HEK293 (cell line): ENCODE data around the gene APRT.

ENCODE experiments used
- BCL6B ChIP-seq: fragments of 450-650 bp; formaldehyde crosslinking; IDR thresholded peaks from 2 replicates; pipeline ENCODE4 v1.5.1; 2017; ENCODE audit warnings: missing biosample characterization, missing genetic modification characterization
- GLIS1 ChIP-seq: fragments of 450-650 bp; formaldehyde crosslinking; IDR thresholded peaks from 2 replicates; pipeline ENCODE4 v1.5.1; 2016; ENCODE audit warnings: missing biosample characterization, missing genetic modification characterization
- KLF7 ChIP-seq: fragments of 450-650 bp; formaldehyde crosslinking; IDR thresholded peaks from 2 replicates; pipeline ENCODE4 v1.5.1; 2016; ENCODE audit warnings: missing biosample characterization, missing genetic modification characterization, borderline replicate concordance
- PATZ1 ChIP-seq: fragments of 450-650 bp; formaldehyde crosslinking; IDR thresholded peaks from 2 replicates; pipeline ENCODE4 v1.5.1; 2016; ENCODE audit warnings: missing biosample characterization, missing genetic modification characterization
- SP3 ChIP-seq: fragments of 450-650 bp; formaldehyde crosslinking; IDR thresholded peaks from 2 replicates; pipeline ENCODE4 v1.5.1; 2016; ENCODE audit warnings: missing biosample characterization, missing genetic modification characterization
- WT1 ChIP-seq: fragments of 450-650 bp; formaldehyde crosslinking; IDR thresholded peaks from 2 replicates; pipeline ENCODE4 v1.5.1; 2016; ENCODE audit warnings: missing biosample characterization, missing genetic modification characterization
- ZBTB44 ChIP-seq: fragments of 450-650 bp; IDR thresholded peaks from 2 replicates; pipeline ENCODE4 v1.5.1; 2018; ENCODE audit warnings: missing biosample characterization, mild to moderate bottlenecking, missing genetic modification characterization
- ZBTB6 ChIP-seq: fragments of 450-650 bp; formaldehyde crosslinking; IDR thresholded peaks from 2 replicates; pipeline ENCODE4 v1.5.1; 2017; ENCODE audit warnings: missing biosample characterization, missing genetic modification characterization
- ZNF138 ChIP-seq: fragments of 450-650 bp; formaldehyde crosslinking; IDR thresholded peaks from 2 replicates; pipeline ENCODE4 v1.5.1; 2016; ENCODE audit warnings: missing biosample characterization, missing genetic modification characterization, borderline replicate concordance
- ZNF37A ChIP-seq: fragments of 450-650 bp; IDR thresholded peaks from 2 replicates; pipeline ENCODE4 v1.5.1; 2018; ENCODE audit warnings: missing biosample characterization, missing genetic modification characterization
- ZNF423 ChIP-seq: fragments of 450-650 bp; formaldehyde crosslinking; IDR thresholded peaks from 2 replicates; pipeline ENCODE4 v1.5.1; 2016; ENCODE audit warnings: missing biosample characterization, missing genetic modification characterization
- ZNF449 ChIP-seq: fragments of 450-650 bp; formaldehyde crosslinking; IDR thresholded peaks from 2 replicates; pipeline ENCODE4 v1.5.1; 2017; ENCODE audit warnings: missing biosample characterization, mild to moderate bottlenecking, missing genetic modification characterization, moderate library complexity
- ZNF488 ChIP-seq: fragments of 450-650 bp; formaldehyde crosslinking; IDR thresholded peaks from 2 replicates; pipeline ENCODE4 v1.5.1; 2016; ENCODE audit warnings: missing biosample characterization, missing genetic modification characterization
- ZNF518A ChIP-seq: fragments of 450-650 bp; formaldehyde crosslinking; conservative IDR thresholded peaks from 2 replicates; pipeline ENCODE4 v1.5.1; 2016; ENCODE audit warnings: low read depth, missing biosample characterization, missing genetic modification characterization
- ZNF548 ChIP-seq: fragments of 450-650 bp; formaldehyde crosslinking; IDR thresholded peaks from 2 replicates; pipeline ENCODE4 v1.5.1; 2016; ENCODE audit warnings: missing biosample characterization, missing genetic modification characterization
- ZNF571 ChIP-seq: fragments of 450-650 bp; formaldehyde crosslinking; IDR thresholded peaks from 2 replicates; pipeline ENCODE4 v1.5.0; 2017; ENCODE audit warnings: missing biosample characterization, missing genetic modification characterization
- ZNF596 ChIP-seq: fragments of 450-650 bp; IDR thresholded peaks from 2 replicates; pipeline ENCODE4 v1.5.0; 2018; ENCODE audit warnings: missing biosample characterization, mild to moderate bottlenecking, missing genetic modification characterization, moderate library complexity
- ZNF623 ChIP-seq: fragments of 450-650 bp; formaldehyde crosslinking; IDR thresholded peaks from 2 replicates; pipeline ENCODE4 v1.5.1; 2016; ENCODE audit warnings: missing biosample characterization, missing genetic modification characterization
- ZNF639 ChIP-seq: fragments of 450-650 bp; formaldehyde crosslinking; IDR thresholded peaks from 2 replicates; pipeline ENCODE4 v1.5.1; 2016; ENCODE audit warnings: missing biosample characterization, missing genetic modification characterization
- ZNF664 ChIP-seq: fragments of 450-650 bp; formaldehyde crosslinking; IDR thresholded peaks from 2 replicates; pipeline ENCODE4 v1.5.1; 2016; ENCODE audit warnings: missing biosample characterization, missing genetic modification characterization
- ZNF704 ChIP-seq: fragments of 450-650 bp; formaldehyde crosslinking; IDR thresholded peaks from 2 replicates; pipeline ENCODE4 v1.5.1; 2016; ENCODE audit warnings: missing biosample characterization, missing genetic modification characterization

APRT gene

GRCh38 chr16:88779406-88780141 lies 32.2 kb downstream of the APRT start (continued):
- TF ChIP-seq PATZ1 (peak; percentile 12; the same call in 1 of the 2 replicates), ZNF623 (tag by site-specific recombination) (no peak), SP3 (no peak), ZNF548 (tag by site-specific recombination) (no peak), KLF7 (tag by site-specific recombination) (no peak), ZNF138 (tag by site-specific recombination) (no peak), ZNF571 (tag by site-specific recombination) (no peak), GLIS1 (peak; percentile 20; the same call in 1 of the 2 replicates), ZNF423 (no peak), ZNF704 (tag by site-specific recombination) (no peak), ZNF518A (tag by site-specific recombination) (no peak), ZNF639 (tag by site-specific recombination) (no peak), ZNF596 (no peak), WT1 (tag by site-specific recombination) (no peak), ZNF664 (tag by site-specific recombination) (no peak), ZNF37A (tag by site-specific recombination) (no peak), ZBTB6 (tag by site-specific recombination) (no peak), ZNF449 (tag by site-specific recombination) (no peak), ZBTB44 (no peak; the same call in 1 of the 2 replicates), ZNF488 (tag by site-specific recombination) (no peak), BCL6B (tag by site-specific recombination) (no peak)
